ENCODE results near the gene WNT8B. TPM values are rescaled to one million over a fixed set of nuclear protein-coding genes. Genes with fewer than 3 reads are reported as not detected.

WNT8B gene
- total RNA-seq, 2 experiments from 2014 or later, result not detected

DNA sequence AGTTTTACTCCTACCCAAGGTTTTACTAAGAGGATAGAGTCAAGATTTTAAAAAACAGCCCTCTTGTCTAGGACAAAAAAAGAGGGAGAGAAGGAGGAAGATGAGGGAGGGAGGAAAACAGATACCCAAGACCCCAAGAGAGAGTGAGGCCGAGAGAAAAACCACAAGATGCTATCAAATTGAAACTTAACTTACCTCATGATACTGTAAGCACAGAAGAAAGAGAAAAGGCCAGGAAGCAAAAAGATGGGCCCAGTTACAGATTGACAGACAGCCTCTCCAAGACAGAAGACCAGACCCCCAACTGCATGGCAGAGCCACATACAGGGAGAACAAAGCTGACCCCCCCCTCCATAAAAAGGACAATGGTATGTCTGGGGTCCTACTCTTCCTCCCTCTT is 45.5 kb downstream of the WNT8B start:
- intact Hi-C loops (cut with micrococcal nuclease; ENCODE audit: unreplicated experiment), result loop anchor here (1.0 to 5.0 kb wide), 3 partner anchors 75 to 206 kb away; no protein-coding TSS in a partner anchor
- DNase-seq (ENCODE audit: low spot score), result no peak
- ChIA-PET POLR2A (interaction anchor here (0.7 kb wide), 1 partner anchor 234 kb away, joined by 3 read pairs; no protein-coding TSS in a partner anchor), CTCF (ENCODE audit: unreplicated experiment) (interaction anchor here (1.3 kb wide), 1 partner anchor 10 kb away, joined by 7 read pairs; no protein-coding TSS in a partner anchor)
- no peaks in the 10 kb centered on the region for H3K9me2 ChIP-seq (ENCODE audit: insufficient read depth, low read length)
- H3K4me3 ChIP-seq (ENCODE audit: low read depth, low read length, poor library complexity, severe bottlenecking), result no peak overlapping the region
- no peaks in the 10 kb centered on the region; the same call in 1 of the 2 replicates for H3K36me3 ChIP-seq (ENCODE audit: insufficient read depth, low read length)
- no peak overlapping the region for H2AFZ ChIP-seq (ENCODE audit: low read length)
- peaks cover 20% of the 10 kb centered on the region for H3K4me1 ChIP-seq (ENCODE audit: insufficient read depth, low read length, poor library complexity, severe bottlenecking)
- no peaks in the 10 kb centered on the region for H3K79me2 ChIP-seq (ENCODE audit: insufficient read depth, low read depth, low read length)
- no peak overlapping the region for H3K4me2 ChIP-seq (ENCODE audit: low read length)
- TF ChIP-seq CTCF (conservative IDR thresholded peaks at IDR 0.05; ENCODE audit: low read length), result no peak
- TF ChIP-seq EZH2phosphoT487 (IDR thresholded peaks at IDR 0.05; ENCODE audit: borderline replicate concordance, low read depth, low read length), result no peak
- no peaks in the 10 kb centered on the region for H3K9me3 ChIP-seq (ENCODE audit: low read length)
- H4K20me1 ChIP-seq (ENCODE audit: insufficient read depth, low read length), result no peaks in the 10 kb centered on the region
- BruUV-seq (replicated peaks), result no TSS peak
- no peak overlapping the region for H3K27ac ChIP-seq (ENCODE audit: low read depth, low read length, poor library complexity, severe bottlenecking)

DNA sequence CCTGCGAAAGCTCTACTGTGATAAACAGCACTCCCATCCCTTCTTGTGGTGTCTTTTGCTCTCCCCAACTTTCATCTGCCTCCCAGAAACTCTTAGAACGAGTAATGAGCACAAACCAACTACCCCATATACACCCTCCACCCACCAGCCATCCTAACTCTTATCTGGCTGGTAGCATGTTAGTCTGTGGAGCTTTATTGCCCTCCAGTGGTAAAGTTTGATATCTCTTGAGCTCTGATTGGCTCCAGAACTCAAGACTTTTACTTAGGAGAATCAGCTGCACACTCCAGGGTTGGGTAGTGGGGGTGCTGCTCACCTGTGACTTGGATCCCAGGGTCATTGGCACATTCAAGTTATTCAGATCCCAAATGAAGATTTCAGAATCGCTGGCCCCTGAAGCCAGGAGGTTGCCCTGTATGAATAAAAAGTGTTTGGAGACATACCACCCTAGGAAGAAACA is 45.9 kb downstream of the WNT8B start:
- TF ChIP-seq EZH2phosphoT487 (IDR thresholded peaks at IDR 0.05; ENCODE audit: borderline replicate concordance, low read depth, low read length) (no peak), CTCF (conservative IDR thresholded peaks at IDR 0.05; ENCODE audit: low read length) (peak; percentile 83)
- Histone ChIP-seq H4K20me1 (ENCODE audit: insufficient read depth, low read length) (no peaks in the 10 kb centered on the region), H2AFZ (ENCODE audit: low read length) (no peak overlapping the region), H3K9me2 (ENCODE audit: insufficient read depth, low read length) (no peaks in the 10 kb centered on the region), H3K4me3 (ENCODE audit: low read depth, low read length, poor library complexity, severe bottlenecking) (no peak overlapping the region), H3K79me2 (ENCODE audit: insufficient read depth, low read depth, low read length) (no peaks in the 10 kb centered on the region), H3K9me3 (ENCODE audit: low read length) (no peaks in the 10 kb centered on the region), H3K4me2 (ENCODE audit: low read length) (no peak overlapping the region), H3K36me3 (ENCODE audit: insufficient read depth, low read length) (no peaks in the 10 kb centered on the region; the same call in 1 of the 2 replicates), H3K4me1 (ENCODE audit: insufficient read depth, low read length, poor library complexity, severe bottlenecking) (peaks cover 18% of the 10 kb centered on the region), H3K27ac (ENCODE audit: low read depth, low read length, poor library complexity, severe bottlenecking) (no peak overlapping the region)
- ChIA-PET CTCF (ENCODE audit: unreplicated experiment) (interaction anchor here (1.3 kb wide), 1 partner anchor 10 kb away, joined by 7 read pairs; no protein-coding TSS in a partner anchor), POLR2A (interaction anchor here (0.6 to 0.7 kb wide), 3 partner anchors 176 to 1113 kb away, joined by 3 read pairs; no protein-coding TSS in a partner anchor)
- intact Hi-C loops (cut with micrococcal nuclease; ENCODE audit: unreplicated experiment), result loop anchor here (1.0 to 5.0 kb wide), 3 partner anchors 75 to 206 kb away; no protein-coding TSS in a partner anchor
- DNase-seq (ENCODE audit: low spot score), result peak; percentile 70
- BruUV-seq (replicated peaks), result no TSS peak

- no peak for DNase-seq (ENCODE audit: low spot score)
- no peak overlapping the region for H3K27ac ChIP-seq (ENCODE audit: low read depth, low read length, poor library complexity, severe bottlenecking)
- POLR2A ChIA-PET, result interaction anchor here (0.6 kb wide), 2 partner anchors 176 to 1112 kb away, joined by 3 read pairs; no protein-coding TSS in a partner anchor
Measured at GRCh38 chr10:100509241-100509840, 46.5 kb downstream of the WNT8B start.

More at GRCh38 chr10:100509241-100509840, 46.5 kb downstream of the WNT8B start:
- intact Hi-C loops (cut with micrococcal nuclease; ENCODE audit: unreplicated experiment), result loop anchor here (5.0 kb wide), 1 partner anchor 207 kb away; no protein-coding TSS in a partner anchor
- Histone ChIP-seq H2AFZ (ENCODE audit: low read length) (no peak overlapping the region), H3K79me2 (ENCODE audit: insufficient read depth, low read depth, low read length) (no peaks in the 10 kb centered on the region), H4K20me1 (ENCODE audit: insufficient read depth, low read length) (no peaks in the 10 kb centered on the region), H3K4me2 (ENCODE audit: low read length) (no peak overlapping the region), H3K4me3 (ENCODE audit: low read depth, low read length, poor library complexity, severe bottlenecking) (no peak overlapping the region), H3K9me2 (ENCODE audit: insufficient read depth, low read length) (no peaks in the 10 kb centered on the region), H3K9me3 (ENCODE audit: low read length) (no peaks in the 10 kb centered on the region), H3K36me3 (ENCODE audit: insufficient read depth, low read length) (no peaks in the 10 kb centered on the region; the same call in 1 of the 2 replicates), H3K4me1 (ENCODE audit: insufficient read depth, low read length, poor library complexity, severe bottlenecking) (peaks cover 12% of the 10 kb centered on the region)
- TF ChIP-seq CTCF (conservative IDR thresholded peaks at IDR 0.05; ENCODE audit: low read length) (no peak), EZH2phosphoT487 (IDR thresholded peaks at IDR 0.05; ENCODE audit: borderline replicate concordance, low read depth, low read length) (no peak)
- no TSS peak for BruUV-seq (replicated peaks)
- CTCF ChIA-PET (ENCODE audit: unreplicated experiment), result interaction anchor here (1.3 kb wide), 1 partner anchor 9 kb away, joined by 7 read pairs; no protein-coding TSS in a partner anchor
